ENCODE results near the gene HAT1.

Gene HAT1

GRCh38 chr2:172009823-172010222 is 87.6 kb downstream of the HAT1 start:
- ATAC-seq, result no peak
- no peak for TF ChIP-seq ISL1 (CRISPR knock-in tag; IDR thresholded peaks at IDR 0.05)
- TF ChIP-seq ARNTL (CRISPR knock-in tag; IDR thresholded peaks at IDR 0.05; ENCODE audit: borderline replicate concordance, low read depth), result no peak
- no peak for TF ChIP-seq ESRRG (CRISPR knock-in tag; IDR thresholded peaks at IDR 0.05)
- no peak for TF ChIP-seq TCF4 (CRISPR knock-in tag; IDR thresholded peaks at IDR 0.05; ENCODE audit: borderline replicate concordance)
- no peak for TF ChIP-seq ZNF70 (CRISPR knock-in tag; IDR thresholded peaks at IDR 0.05)
- TF ChIP-seq PPARA (CRISPR knock-in tag; IDR thresholded peaks at IDR 0.05; ENCODE audit: borderline replicate concordance), result no peak
- no peak for TF ChIP-seq CSDC2 (CRISPR knock-in tag; IDR thresholded peaks at IDR 0.05)
- no peak for TF ChIP-seq POU6F1 (CRISPR knock-in tag; IDR thresholded peaks at IDR 0.05; ENCODE audit: borderline replicate concordance, low read depth)
- no peak for TF ChIP-seq TSHZ2 (CRISPR knock-in tag; IDR thresholded peaks at IDR 0.05)
- TF ChIP-seq RARB (CRISPR knock-in tag; IDR thresholded peaks at IDR 0.05), result no peak
- no peak for TF ChIP-seq OSR1 (CRISPR knock-in tag; IDR thresholded peaks at IDR 0.05)
- no peak for TF ChIP-seq TOX (CRISPR knock-in tag; IDR thresholded peaks at IDR 0.05; ENCODE audit: borderline replicate concordance)
- no peak for TF ChIP-seq ZC3H10 (CRISPR knock-in tag; IDR thresholded peaks at IDR 0.05)
- no peak for TF ChIP-seq GLIS3 (CRISPR knock-in tag; IDR thresholded peaks at IDR 0.05)
- no peak for TF ChIP-seq PATZ1 (CRISPR knock-in tag; IDR thresholded peaks at IDR 0.05; ENCODE audit: borderline replicate concordance)
- no peak for TF ChIP-seq ZNF565 (CRISPR knock-in tag; conservative IDR thresholded peaks at IDR 0.05; ENCODE audit: low read depth)
- no peak for TF ChIP-seq ZNF8 (CRISPR knock-in tag; IDR thresholded peaks at IDR 0.05)
- TF ChIP-seq ZFP30 (CRISPR knock-in tag; IDR thresholded peaks at IDR 0.05), result no peak
- no peak for TF ChIP-seq SNAI2 (CRISPR knock-in tag; IDR thresholded peaks at IDR 0.05)

- TF ChIP-seq ZNF565 (CRISPR knock-in tag; conservative IDR thresholded peaks at IDR 0.05; ENCODE audit: low read depth) (no peak), PATZ1 (CRISPR knock-in tag; IDR thresholded peaks at IDR 0.05; ENCODE audit: borderline replicate concordance) (no peak)
- no peak for ATAC-seq
These were observed 89.7 kb downstream of the HAT1 start for GRCh38 chr2:172011812-172012575.

GRCh38 chr2:172012677-172013391 is 90.6 kb downstream of the HAT1 start:
- TF ChIP-seq CSRNP3 (CRISPR knock-in tag; IDR thresholded peaks at IDR 0.05) (no peak), BACH2 (CRISPR knock-in tag; IDR thresholded peaks at IDR 0.05; ENCODE audit: borderline replicate concordance) (no peak), CREB5 (CRISPR knock-in tag; IDR thresholded peaks at IDR 0.05; ENCODE audit: low read depth) (no peak), ZNF565 (CRISPR knock-in tag; conservative IDR thresholded peaks at IDR 0.05; ENCODE audit: low read depth) (no peak), PATZ1 (CRISPR knock-in tag; IDR thresholded peaks at IDR 0.05; ENCODE audit: borderline replicate concordance) (no peak), ISL1 (CRISPR knock-in tag; IDR thresholded peaks at IDR 0.05) (no peak), TOX (CRISPR knock-in tag; IDR thresholded peaks at IDR 0.05; ENCODE audit: borderline replicate concordance) (no peak), OSR1 (CRISPR knock-in tag; IDR thresholded peaks at IDR 0.05) (no peak), ZFP30 (CRISPR knock-in tag; IDR thresholded peaks at IDR 0.05) (no peak), GLIS3 (CRISPR knock-in tag; IDR thresholded peaks at IDR 0.05) (no peak), SNAI2 (CRISPR knock-in tag; IDR thresholded peaks at IDR 0.05) (no peak), ZFP3 (CRISPR knock-in tag; IDR thresholded peaks at IDR 0.05) (no peak), ZC3H10 (CRISPR knock-in tag; IDR thresholded peaks at IDR 0.05) (no peak)
- ATAC-seq, result no peak
